ENCODE measurements around the gene CASKIN1. TPM values are rescaled to one million over a fixed set of nuclear protein-coding genes. Genes with fewer than 3 reads are reported as not detected.

Gene CASKIN1
- total RNA-seq, 1 experiment from 2014 or later, result 7.9 TPM

DNA sequence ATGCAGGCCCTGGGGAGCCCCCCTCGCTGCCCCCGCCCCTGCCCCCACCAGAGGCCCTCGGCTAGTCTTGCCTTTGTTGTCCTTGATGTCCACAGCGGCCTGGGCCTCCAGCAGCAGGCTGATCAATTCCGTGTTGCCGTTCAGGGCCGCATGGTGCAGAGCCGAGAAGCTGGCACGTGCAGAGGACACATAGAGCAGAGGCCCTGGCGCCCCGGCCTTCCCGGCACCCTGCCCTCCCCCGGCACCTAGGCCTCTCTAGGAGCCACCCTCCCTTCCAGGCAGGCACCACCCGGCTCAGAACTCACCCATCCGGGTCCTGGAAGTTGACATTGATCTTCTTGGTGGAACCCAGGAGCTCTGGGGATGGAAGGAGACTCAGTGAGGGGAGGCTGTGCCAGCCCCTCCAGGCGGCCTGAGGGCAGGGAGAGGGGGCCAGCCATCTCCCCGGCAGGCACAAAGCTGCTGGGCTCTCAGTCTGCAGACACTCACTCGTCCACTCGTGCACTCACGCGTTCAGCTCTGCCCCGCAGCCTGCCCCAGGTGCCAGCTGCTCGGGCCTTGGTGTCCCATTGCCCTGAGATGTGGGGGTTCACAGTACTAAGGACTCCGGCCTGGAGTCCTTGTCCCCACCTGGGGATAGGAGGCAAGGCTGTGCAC is 6.3 kb downstream of the CASKIN1 start:
- H3K9ac ChIP-seq (ENCODE audit: extremely low read depth, insufficient read length, low read length), result no peak overlapping the region
- H3K27me3 ChIP-seq (ENCODE audit: insufficient read depth, low read length), result no peaks in the 10 kb centered on the region
- H2BK20ac ChIP-seq (ENCODE audit: low read depth, low read length, poor library complexity, severe bottlenecking), result no peak overlapping the region
- H4K5ac ChIP-seq (ENCODE audit: insufficient read length, low read depth, low read length), result no peak overlapping the region
- no peak overlapping the region for H2BK12ac ChIP-seq (ENCODE audit: insufficient read length, low read depth, low read length)
- H4K8ac ChIP-seq (replicated peaks; ENCODE audit: insufficient read length, low read depth, low read length), result no peak overlapping the region
- H3K23ac ChIP-seq (ENCODE audit: insufficient read length, low read depth, low read length), result no peak overlapping the region
- TF ChIP-seq, protein P1, sequence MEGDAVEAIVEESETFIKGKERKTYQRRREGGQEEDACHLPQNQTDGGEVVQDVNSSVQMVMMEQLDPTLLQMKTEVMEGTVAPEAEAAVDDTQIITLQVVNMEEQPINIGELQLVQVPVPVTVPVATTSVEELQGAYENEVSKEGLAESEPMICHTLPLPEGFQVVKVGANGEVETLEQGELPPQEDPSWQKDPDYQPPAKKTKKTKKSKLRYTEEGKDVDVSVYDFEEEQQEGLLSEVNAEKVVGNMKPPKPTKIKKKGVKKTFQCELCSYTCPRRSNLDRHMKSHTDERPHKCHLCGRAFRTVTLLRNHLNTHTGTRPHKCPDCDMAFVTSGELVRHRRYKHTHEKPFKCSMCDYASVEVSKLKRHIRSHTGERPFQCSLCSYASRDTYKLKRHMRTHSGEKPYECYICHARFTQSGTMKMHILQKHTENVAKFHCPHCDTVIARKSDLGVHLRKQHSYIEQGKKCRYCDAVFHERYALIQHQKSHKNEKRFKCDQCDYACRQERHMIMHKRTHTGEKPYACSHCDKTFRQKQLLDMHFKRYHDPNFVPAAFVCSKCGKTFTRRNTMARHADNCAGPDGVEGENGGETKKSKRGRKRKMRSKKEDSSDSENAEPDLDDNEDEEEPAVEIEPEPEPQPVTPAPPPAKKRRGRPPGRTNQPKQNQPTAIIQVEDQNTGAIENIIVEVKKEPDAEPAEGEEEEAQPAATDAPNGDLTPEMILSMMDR (conservative IDR thresholded peaks at IDR 0.05), result no peak
- Mint-ChIP-seq H3K27ac (no peak overlapping the region), H3K4me3 (no peak overlapping the region), H3K27me3 (ENCODE audit: low read depth) (peaks cover 2% of the 10 kb centered on the region), H3K36me3 (ENCODE audit: insufficient read depth in 1 of 3, low read depth in 3 of 3) (no peaks in the 10 kb centered on the region), H3K4me1 (peaks cover 4 to 5% of the 10 kb centered on the region in 2 experiments; a peak in 1 of 4 replicates), H3K9me3 (no peaks in the 10 kb centered on the region)
- H3K18ac ChIP-seq (ENCODE audit: insufficient read length, low read depth, low read length), result no peak overlapping the region
- no peak overlapping the region for H2AK5ac ChIP-seq (ENCODE audit: insufficient read length, low read length)
- H3K9me3 ChIP-seq (ENCODE audit: control insufficient read depth, low read depth, low read length), result no peaks in the 10 kb centered on the region
- no peak overlapping the region for H3K4me2 ChIP-seq (ENCODE audit: insufficient read depth, insufficient read length, low read length)
- no peaks in the 10 kb centered on the region for H3K23me2 ChIP-seq (ENCODE audit: insufficient read length, low read depth, low read length, poor library complexity, severe bottlenecking)
- no peak overlapping the region for H2BK5ac ChIP-seq (ENCODE audit: insufficient read length, low read length)
- no peak overlapping the region for H3K56ac ChIP-seq (ENCODE audit: insufficient read length, low read depth, low read length)
- H3K79me2 ChIP-seq (ENCODE audit: insufficient read depth, low read length), result no peaks in the 10 kb centered on the region
- H3K4me1 ChIP-seq (ENCODE audit: insufficient read depth, low read length), result no peaks in the 10 kb centered on the region
- H3T11ph ChIP-seq (ENCODE audit: low read length), result no peak overlapping the region
- H2AFZ ChIP-seq (ENCODE audit: low read length), result no peak overlapping the region
- no peak for DNase-seq
- H4K20me1 ChIP-seq (ENCODE audit: control insufficient read depth, insufficient read depth, insufficient read length), result no peaks in the 10 kb centered on the region
- H3K27ac ChIP-seq (ENCODE audit: insufficient read length, low read depth, low read length), result no peak overlapping the region
- no peak overlapping the region for H4K91ac ChIP-seq (ENCODE audit: insufficient read length, low read depth, low read length)
- no peak overlapping the region for H3K4ac ChIP-seq (ENCODE audit: low read depth, low read length)
- no peak overlapping the region for H3K14ac ChIP-seq (ENCODE audit: insufficient read depth, low read length)
- no peak overlapping the region for H2BK120ac ChIP-seq (ENCODE audit: low read depth, low read length, poor library complexity, severe bottlenecking)
- H3K79me1 ChIP-seq (ENCODE audit: insufficient read depth, low read depth, low read length, poor library complexity, severe bottlenecking), result no peaks in the 10 kb centered on the region
- H2BK15ac ChIP-seq (ENCODE audit: low read depth, low read length), result no peak overlapping the region
- no CpG with 5 or more reads among the region's 24 CpGs for WGBS (ENCODE audit: extremely low coverage, insufficient read length, low lambda C conversion rate)

All from H9 (cell line).